HG03108 (cell line): ENCODE data around the gene PRIMA1.

Experiments used
- ATAC-seq: cut with Tn5 transposase; IDR thresholded peaks from one replicate; pipeline ENCODE4 v1.9.1; 2021; ENCODE audit warnings: moderate library complexity; ENCODE audit not compliant: unreplicated experiment

The PRIMA1 gene

DNA sequence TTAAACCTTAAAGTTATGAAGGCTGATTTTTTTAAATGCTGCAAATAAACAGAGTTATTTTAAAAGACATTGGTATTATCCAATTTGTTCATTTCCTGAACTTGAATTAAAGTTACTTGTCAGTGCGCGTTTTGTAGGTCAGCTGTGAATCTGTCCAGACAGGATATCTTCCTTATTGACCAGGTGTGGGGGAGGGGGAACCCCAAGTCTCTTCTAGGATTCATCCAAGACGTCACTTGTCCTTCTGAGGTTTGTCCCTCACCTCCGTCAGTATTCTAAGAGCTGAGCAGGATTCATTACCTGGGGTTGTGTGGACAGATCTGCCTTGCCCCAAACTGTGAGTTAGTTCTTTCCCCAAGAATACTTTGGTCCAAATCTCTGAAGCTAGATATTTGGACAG lies 8.8 kb upstream of the PRIMA1 start:
- ATAC-seq: no peak

DNA sequence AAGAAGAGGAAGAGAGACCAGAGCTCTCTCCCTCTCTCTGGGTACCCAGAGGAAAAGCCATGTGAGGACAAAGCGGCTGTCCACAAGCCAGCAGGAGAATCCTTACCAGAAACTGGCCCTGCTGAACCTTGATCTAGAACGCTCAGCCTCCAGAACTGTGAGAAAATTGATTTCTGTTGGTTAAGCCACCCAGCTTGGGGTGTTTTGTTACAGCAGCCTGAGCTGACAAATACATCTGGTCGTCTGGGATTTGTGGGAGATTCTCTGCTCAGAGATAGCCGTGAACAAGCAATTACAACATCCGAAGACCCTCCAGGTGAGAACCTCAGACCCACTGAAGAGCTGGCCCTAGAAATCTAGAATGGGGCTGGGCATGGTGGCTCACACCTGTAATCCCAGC lies 6.5 kb upstream of the PRIMA1 start:
- ATAC-seq: no peak

GRCh38 chr14:93793555-93794324 lies 5.5 kb upstream of the PRIMA1 start:
- no peak for ATAC-seq

DNA sequence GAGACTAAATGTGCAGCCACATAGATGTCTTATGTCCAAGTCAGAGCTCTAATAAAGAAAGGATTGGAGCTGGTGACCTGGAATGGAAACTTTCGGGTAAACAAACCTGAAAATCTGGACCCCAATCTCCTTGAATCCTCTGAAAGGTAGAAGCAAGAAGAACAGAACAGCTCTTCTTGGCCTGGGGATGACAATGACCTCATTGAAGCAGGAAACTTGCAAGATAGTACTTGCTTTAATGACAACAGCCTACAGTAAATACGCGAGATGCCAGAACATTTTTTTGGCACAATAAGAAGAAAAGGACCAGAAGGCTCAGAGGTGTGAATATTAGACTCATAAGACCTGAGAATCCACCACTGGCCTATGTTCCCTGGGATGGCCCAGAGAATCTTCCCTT lies 4.1 kb upstream of the PRIMA1 start:
- ATAC-seq: no peak

GRCh38 chr14:93790966-93791365 lies 2.7 kb upstream of the PRIMA1 start:
- ATAC-seq: no peak

DNA sequence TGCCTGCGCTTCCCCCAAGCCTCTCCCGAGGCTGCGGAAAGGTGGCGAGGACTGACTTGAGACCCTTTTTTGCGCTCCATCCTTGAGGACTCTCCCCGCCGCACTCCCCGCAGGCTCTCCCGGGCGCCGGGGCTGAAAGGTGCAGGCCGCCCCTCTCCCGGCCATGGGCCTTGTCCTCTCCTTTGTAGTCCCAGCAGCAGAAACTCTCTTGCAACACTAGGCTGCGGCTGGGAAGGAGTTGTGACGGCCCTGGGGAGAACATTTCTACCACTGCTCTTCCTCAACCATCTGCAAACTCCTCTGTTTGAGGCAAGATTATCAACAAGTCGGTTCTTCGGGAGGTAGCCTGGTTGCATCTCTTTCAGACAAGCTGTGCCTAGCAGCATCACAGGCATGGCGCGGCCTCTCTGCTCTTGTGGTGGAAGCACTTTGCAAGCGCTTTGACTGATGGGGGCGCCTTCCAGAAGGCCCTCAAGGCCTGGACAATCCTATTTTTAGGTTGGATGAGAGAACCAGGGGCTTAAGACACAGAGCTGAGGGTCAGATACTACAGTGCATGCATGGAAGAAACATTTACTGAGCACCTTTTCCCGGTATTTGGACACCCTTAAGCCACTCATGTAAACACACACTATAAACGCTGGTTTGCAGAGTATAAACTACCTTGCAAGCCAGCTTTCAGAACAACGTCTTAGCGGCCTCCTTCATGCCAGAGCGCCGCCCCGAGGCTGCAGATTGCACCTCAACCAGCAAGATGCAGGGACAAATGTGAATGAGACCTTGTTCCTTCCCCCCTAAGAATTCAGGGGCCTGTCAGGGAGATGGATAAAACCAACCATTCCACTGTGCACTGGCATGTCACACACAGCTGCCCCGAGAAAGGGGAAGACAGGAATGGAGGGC lies 1.2 kb upstream of the PRIMA1 start:
- ATAC-seq: no peak

GRCh38 chr14:93788543-93789227 lies 400 bp upstream of the PRIMA1 start:
- no peak for ATAC-seq

GRCh38 chr14:93787465-93788292 lies 606 bp downstream of the PRIMA1 start:
- ATAC-seq: no peak

DNA sequence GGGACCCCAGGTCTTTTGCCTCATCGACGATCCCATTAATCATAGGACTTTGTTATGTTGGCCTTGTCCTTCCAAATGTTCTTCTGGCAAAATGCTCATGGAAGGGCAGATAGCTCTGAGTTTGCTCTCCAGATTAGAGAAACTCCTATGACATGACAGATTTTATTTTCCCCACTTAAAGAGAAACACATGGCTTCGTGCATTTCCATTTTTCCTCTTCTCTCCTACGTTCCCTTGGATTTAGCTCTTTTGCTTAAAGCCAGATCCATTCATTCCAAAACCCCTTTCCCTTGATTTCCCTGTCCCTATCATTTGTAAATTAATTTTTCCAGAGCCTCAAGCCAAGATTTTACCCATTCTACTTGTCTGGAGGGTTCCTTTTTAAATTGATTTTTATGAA lies 2.9 kb downstream of the PRIMA1 start:
- no peak for ATAC-seq

- ATAC-seq: no peak
Measured at GRCh38 chr14:93784878-93785277, 3.4 kb downstream of the PRIMA1 start.

DNA sequence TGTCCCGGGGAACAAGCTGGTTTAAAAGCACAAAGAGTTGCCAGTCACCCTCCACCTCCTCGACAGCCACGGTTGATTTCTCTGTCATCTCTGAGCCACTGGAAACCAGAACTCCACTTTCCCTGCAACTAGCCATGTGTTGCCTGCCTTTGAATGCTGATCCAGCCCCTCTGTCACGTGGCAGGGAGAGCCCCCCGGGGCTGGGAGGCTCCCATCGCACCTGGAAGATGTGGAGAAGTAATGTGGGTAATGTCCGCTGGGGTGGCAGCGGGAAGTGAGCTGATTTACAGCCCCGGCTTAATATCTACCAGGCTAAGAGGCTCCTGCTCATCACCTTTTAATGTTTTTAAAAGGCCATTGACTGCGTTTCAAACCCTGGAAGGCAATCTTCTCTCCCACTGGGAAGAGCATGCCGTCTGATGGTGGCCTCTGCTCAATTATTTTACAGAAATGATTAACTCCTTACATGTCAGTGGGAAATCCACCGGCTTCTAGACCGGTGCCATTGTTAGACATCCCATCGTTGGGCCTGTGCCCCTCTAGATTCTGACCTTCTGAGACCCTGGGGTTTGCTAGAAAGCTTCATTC lies 7.4 kb downstream of the PRIMA1 start:
- ATAC-seq: no peak

DNA sequence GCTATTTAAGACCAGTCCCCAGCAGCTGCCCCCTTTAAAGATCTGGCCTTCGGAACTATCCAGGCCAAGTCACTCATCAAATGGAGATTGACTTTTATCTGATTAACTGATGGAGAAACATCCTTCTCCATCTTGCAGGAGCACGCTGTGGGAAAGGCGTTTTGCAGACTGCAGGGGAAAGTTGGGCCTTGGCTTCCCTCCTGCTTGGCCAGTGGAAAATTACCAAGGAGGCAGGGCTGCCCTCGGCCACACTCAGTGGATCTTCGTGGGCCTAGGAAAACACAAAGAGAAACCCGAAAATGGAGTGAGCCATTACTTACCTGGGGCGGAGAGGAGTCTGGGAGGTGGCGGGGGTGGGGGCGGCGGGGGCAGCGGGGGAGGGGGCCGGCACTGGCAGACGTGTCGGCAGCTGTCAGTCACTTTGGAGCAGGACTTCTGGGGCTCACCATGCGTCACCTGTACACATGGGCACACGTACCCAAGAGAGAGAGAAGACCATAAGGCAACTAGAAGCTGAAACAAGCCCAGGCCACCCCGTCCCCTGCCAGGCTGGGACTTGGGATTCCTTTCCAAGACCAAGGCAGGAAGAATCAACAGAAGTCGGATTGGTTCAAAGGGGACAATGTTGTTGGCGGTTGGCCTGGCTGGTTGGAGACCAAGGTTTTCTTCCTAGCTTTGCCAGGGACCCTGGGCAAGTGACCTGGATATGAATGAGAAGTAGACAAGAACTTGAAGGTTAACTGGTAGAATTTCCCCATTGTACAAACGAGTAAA lies 9.2 kb downstream of the PRIMA1 start:
- ATAC-seq: no peak

GRCh38 chr14:93778453-93778852 lies 9.8 kb downstream of the PRIMA1 start:
- no peak for ATAC-seq

DNA sequence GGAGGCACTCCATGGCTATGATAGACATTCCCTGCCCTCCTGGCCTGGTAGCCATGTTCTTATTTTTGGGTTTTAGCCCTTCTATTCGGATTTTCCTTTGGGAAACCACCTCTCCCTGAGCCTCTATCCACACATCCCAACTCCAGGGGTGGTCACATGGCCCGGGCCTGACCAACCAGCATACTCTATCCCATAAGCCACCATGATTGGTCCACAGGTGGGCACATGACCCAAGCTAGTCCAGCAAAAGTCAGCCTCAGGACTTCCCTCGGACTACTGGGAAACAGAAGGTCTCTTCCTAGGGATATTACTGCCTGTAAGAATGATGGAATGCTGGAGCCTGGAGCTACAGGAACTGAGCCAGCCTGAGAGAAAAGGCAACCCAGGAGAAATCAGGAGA lies 12.5 kb downstream of the PRIMA1 start:
- ATAC-seq: no peak

DNA sequence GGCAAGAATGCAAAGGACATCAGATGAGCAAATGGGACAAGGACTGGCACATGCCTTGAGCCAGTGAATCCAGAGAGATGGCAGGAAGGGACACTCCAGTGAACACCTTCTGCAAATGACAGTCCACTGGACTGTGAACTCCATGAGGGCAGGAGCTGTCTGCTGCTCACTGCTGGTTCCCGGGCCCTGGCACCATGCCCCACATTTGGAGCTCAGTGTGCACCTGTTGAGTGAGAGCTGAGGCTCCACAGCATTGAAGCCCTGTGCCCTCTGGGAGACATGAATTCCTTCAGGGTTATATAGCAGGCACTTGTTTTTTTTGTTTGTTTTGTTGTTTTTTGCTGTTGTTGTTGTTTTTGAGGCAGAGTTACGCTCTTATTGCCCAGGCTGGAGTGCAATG lies 13.1 kb downstream of the PRIMA1 start:
- ATAC-seq: no peak

DNA sequence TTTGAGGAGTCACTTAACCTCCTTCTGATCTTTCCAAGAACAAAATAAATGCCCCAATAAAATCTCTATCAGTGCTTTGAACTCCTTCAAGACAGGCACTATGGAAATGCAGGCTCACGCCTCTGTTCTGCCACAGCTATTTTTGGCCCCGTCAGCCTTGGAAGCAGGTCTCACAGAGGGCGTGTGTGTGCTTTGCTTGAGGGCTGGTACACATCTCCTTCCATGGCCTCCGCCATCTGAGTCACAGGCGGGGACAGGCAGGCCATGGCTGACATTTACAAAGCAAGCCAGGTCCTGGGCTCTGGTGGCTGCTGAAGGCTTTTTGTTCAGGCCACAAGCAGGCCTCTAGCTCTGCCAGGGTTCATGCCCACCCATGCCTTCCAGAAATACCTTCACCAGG lies 16.0 kb downstream of the PRIMA1 start:
- no peak for ATAC-seq

GRCh38 chr14:93765970-93766369 lies 22.3 kb downstream of the PRIMA1 start:
- ATAC-seq: no peak

DNA sequence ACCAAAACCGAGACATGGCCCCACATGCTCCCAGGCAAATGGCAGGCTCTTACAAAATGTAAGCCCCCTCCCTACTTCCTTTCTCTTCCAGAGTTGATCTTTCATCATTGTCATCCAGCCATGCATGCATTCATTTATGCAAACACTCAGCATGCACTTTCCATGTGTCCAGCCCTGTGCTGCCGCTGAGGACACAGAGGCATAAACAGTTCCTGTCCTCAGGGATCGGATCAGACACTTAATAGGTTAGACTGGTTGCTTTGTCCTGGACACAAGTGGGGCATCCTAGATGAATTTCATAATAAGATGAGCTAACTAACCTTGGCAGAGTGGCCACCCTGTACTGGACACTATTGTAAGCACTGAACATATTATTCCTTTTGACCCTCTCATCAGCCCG lies 23.1 kb downstream of the PRIMA1 start:
- ATAC-seq: no peak

DNA sequence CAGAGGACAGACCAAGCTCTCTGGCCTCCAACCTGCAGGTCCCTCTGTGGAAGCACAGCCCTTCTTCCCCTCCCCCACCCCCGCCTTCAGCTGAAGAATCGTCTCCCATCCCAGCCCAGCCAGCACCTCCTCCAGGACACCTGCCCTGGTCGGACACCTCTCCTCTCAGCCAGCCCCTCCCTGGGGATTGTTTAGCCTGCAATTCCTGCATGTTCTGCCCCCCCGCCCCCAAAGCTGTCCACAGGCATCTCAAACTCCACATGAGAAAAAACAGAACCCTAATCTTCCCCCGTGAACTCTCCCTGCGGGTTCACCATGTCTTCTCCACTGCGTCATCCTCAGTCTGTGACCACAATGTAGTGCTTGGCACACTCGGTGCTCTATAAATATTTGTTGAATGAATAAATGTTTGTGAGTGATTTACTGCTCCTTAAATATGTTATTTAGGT lies 24.1 kb downstream of the PRIMA1 start:
- ATAC-seq: no peak
